Mesodermal cell (in vitro differentiated cells): ENCODE results near the gene TSNAX.

ENCODE experiments used
- H3K27ac ChIP-seq: 2 replicates; pipeline ENCODE4 v1.7.0; 2013; ENCODE audit warnings: mild to moderate bottlenecking, low read depth, low read length, moderate library complexity; ENCODE audit not compliant: severe bottlenecking
- H3K36me3 ChIP-seq: 2 replicates; pipeline ENCODE4 v1.7.1; 2013; ENCODE audit warnings: mild to moderate bottlenecking, low read length, moderate library complexity; ENCODE audit not compliant: control insufficient read depth, insufficient read depth
- H3K4me1 ChIP-seq: one replicate; pipeline ENCODE4 v1.7.1; 2013; ENCODE audit warnings: mild to moderate bottlenecking, low read length; ENCODE audit not compliant: insufficient read depth, control insufficient read depth, poor library complexity, severe bottlenecking
- H3K4me3 ChIP-seq: 2 replicates; pipeline ENCODE4 v1.7.0; 2013; ENCODE audit warnings: low read length, control low read depth, mild to moderate bottlenecking; ENCODE audit not compliant: insufficient read depth, poor library complexity, severe bottlenecking; ENCODE audit errors: extremely low read depth
- H3K9me3 ChIP-seq: 2 replicates; pipeline ENCODE4 v1.7.1; 2013; ENCODE audit warnings: mild to moderate bottlenecking, low read length, moderate library complexity; ENCODE audit not compliant: control insufficient read depth
- WGBS, 2 experiments: methylation state at CpG; one replicate each; pipeline ENCODE4 v1.1.5; 2013; ENCODE audit warnings: missing lambda C conversion rate in 2 of 2; ENCODE audit not compliant: insufficient coverage in 2 of 2; 5-methylcytosine and 5-hydroxymethylcytosine counted together

The TSNAX gene

GRCh38 chr1:231601824-231602672 is 73.6 kb downstream of the TSNAX start:
- no peaks in the 10 kb centered on the region for H3K4me1 ChIP-seq
- no peaks in the 10 kb centered on the region for H3K36me3 ChIP-seq
- WGBS, 2 experiments: 86 to 100% methylated on average over 2 of the region's 5 CpGs
- no peak overlapping the region for H3K27ac ChIP-seq
- no peak overlapping the region for H3K4me3 ChIP-seq
- H3K9me3 ChIP-seq: no peaks in the 10 kb centered on the region

DNA sequence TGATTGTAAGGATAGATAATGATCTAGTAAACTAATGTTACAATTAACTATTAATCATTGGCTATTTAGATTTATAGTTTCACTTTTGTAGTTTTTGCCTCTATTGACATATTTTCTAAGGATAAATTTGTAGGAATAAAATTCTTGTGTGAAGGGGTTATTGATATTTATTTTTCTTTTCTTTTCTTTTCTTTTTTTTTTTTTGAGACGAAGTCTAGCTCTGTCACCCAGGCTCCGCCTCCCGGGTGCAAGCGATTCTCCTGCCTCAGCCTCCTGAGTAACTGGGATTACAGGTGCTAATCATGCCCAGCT is 74.2 kb downstream of the TSNAX start:
- Histone ChIP-seq H3K9me3 (no peaks in the 10 kb centered on the region), H3K36me3 (no peaks in the 10 kb centered on the region)
- 90 to 100% methylated on average over 1 to 2 of the region's 4 CpGs for WGBS, 2 experiments

DNA sequence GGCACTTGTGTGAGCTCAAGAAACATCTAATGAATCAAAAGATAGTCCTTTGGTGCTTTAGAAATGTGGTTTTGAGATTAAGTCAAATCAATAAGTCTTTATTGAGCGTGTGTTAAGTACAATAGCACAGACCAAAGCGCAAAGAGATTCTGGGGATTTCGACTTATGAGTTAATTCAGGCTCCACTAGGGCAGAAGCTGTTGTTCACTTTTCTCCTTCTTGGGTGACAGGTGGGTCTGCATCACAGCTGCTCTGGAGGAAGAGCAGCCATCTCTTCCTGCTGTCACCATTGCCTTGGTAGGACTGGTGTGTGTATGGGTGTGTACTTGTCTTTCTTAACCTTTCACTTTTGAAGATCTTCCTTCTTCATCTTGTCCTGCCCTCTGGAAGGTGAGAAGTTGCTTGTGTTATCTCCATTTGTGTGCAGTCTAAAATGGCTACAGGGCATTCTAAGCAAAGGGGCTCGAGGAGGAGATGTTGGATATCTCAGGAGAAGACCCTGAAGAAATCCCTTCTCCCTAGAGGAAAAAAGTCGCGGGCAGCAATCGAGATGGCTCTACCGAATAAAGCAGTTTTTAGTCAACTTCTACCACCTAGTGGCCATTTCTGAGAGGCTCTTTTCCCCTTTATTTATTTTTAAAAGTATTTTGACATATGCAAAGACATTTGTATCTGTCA is 75.3 kb downstream of the TSNAX start:
- H3K4me1 ChIP-seq: no peaks in the 10 kb centered on the region
- no peak overlapping the region for H3K4me3 ChIP-seq
- 41 to 73% methylated on average over 4 to 7 of the region's 8 CpGs for WGBS, 2 experiments

More for the DNA sequence above, 74.2 kb downstream of the TSNAX start:
- H3K27ac ChIP-seq: no peak overlapping the region
- no peak overlapping the region for H3K4me3 ChIP-seq
- no peaks in the 10 kb centered on the region for H3K4me1 ChIP-seq

DNA sequence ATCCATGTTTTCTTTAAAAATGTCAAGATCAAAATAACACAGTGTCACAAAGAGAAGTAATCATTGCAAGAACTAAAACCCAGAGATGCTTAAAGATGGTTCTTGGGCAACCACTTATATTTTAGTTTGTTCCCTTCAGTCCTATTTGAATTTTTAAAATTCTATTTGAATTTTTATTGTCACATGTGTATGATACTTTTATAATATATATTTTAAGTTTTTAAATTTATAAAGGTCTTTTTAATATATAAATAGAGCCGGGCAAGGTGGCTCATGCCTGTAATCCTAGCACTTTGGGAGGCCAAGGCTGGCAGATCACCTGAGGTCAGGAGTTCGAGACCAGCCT is 75.8 kb downstream of the TSNAX start:
- H3K4me1 ChIP-seq: no peaks in the 10 kb centered on the region
- H3K36me3 ChIP-seq: no peaks in the 10 kb centered on the region
- H3K27ac ChIP-seq: no peak overlapping the region
- no CpG with 5 or more reads among the region's 2 CpGs for WGBS, 2 experiments
- H3K4me3 ChIP-seq: no peak overlapping the region
- no peaks in the 10 kb centered on the region for H3K9me3 ChIP-seq

More for the DNA sequence above, 75.3 kb downstream of the TSNAX start:
- Histone ChIP-seq H3K36me3 (no peaks in the 10 kb centered on the region), H3K9me3 (no peaks in the 10 kb centered on the region), H3K27ac (no peak overlapping the region)

- no peaks in the 10 kb centered on the region for H3K36me3 ChIP-seq
- no peak overlapping the region for H3K4me3 ChIP-seq
- no peaks in the 10 kb centered on the region for H3K4me1 ChIP-seq
- H3K27ac ChIP-seq: no peak overlapping the region
- no peaks in the 10 kb centered on the region for H3K9me3 ChIP-seq
- 73 to 77% methylated on average over 7 to 8 of the region's 8 CpGs for WGBS, 2 experiments
These were observed 77.0 kb downstream of the TSNAX start for GRCh38 chr1:231605149-231606100.

DNA sequence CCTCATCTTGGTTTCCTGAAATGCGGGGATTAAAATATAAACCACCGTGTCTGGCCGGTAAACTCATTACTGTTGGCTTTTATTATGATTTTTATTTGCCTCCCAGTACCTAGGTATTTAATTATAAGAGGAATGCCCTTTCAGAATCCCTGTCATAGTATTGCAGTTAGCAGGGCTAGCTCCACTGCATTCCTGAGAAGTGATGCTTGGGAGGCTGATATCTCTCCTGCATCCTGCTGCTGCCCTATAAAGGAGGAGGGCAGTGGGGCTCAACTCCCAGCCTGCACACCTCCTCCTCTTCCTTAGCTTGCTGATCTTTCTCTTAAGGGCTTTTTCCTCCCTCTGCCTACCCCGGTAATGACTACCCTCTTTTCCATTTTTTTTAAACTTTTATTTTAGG is 78.2 kb downstream of the TSNAX start:
- no peaks in the 10 kb centered on the region for H3K9me3 ChIP-seq
- H3K4me3 ChIP-seq: no peak overlapping the region
- WGBS, 2 experiments: 75% methylated on average over 4 of the region's 4 CpGs; no CpG with 5 or more reads in 1 of the 2 experiments
- no peaks in the 10 kb centered on the region for H3K4me1 ChIP-seq
- H3K36me3 ChIP-seq: no peaks in the 10 kb centered on the region
- H3K27ac ChIP-seq: no peak overlapping the region

GRCh38 chr1:231610388-231610787 is 81.9 kb downstream of the TSNAX start:
- WGBS, 2 experiments: no CpG with 5 or more reads among the region's 2 CpGs
- Histone ChIP-seq H3K36me3 (no peaks in the 10 kb centered on the region), H3K4me1 (no peaks in the 10 kb centered on the region), H3K9me3 (no peaks in the 10 kb centered on the region), H3K27ac (no peak overlapping the region), H3K4me3 (no peak overlapping the region)

GRCh38 chr1:231611111-231611510 is 82.6 kb downstream of the TSNAX start:
- H3K9me3 ChIP-seq: no peaks in the 10 kb centered on the region
- H3K4me3 ChIP-seq: no peak overlapping the region
- no peaks in the 10 kb centered on the region for H3K36me3 ChIP-seq
- WGBS, 2 experiments: 87 to 90% methylated on average over 4 of the region's 5 CpGs
- no peaks in the 10 kb centered on the region for H3K4me1 ChIP-seq
- no peak overlapping the region for H3K27ac ChIP-seq

DNA sequence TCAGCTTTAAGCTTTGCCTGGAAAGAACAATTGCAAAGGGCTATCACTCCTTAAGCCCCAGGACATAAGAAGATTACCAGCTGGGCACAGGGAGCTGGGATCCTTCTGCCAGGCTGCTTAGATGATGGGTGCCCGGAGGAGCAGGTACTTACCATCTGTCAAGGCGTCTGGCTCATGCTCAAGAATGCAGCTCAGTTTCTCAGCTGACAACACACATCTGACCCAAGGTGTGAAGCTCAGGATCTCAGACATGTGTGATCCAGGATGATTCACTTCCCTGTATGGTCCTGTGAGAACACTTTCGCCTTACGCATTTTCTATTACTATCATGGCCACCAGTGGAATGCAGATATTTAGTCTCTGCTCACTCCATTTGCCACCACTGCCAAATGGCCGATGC is 83.4 kb downstream of the TSNAX start:
- Histone ChIP-seq H3K4me1 (no peaks in the 10 kb centered on the region), H3K36me3 (no peaks in the 10 kb centered on the region), H3K4me3 (no peak overlapping the region), H3K9me3 (no peaks in the 10 kb centered on the region), H3K27ac (no peak overlapping the region)
- WGBS, 2 experiments: 90 to 97% methylated on average over 4 to 5 of the region's 5 CpGs

DNA sequence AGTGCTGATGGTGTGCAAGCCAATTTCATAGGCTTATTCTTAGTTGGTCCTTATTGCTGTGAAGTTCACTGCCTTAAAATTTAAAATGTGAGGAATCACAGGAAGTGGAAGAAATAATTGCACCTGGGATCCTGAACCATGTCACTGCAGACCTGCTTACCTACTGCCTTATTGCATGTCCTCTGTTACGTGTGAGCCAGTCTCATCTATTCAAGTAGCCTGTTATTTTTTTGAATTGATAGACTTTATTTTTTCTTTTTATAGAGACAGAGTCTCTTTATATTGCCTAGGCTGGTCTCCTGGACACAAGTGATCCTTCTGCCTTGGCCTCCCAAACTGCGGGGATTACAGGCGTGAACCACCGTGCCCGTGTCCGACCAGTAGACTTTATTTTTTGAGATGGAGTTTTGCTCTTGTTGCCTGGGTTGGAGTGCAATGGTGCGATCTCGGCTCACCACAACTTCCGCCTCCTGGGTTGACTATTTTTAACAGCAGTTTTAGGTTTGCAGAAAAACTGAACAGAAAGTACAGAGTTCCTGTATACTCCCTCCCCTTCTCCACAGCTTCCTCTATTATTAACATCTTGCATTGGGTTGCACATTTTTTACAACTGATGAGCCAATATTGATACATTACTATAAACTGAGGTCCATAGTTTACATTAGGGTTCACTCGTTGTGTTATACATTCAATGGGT is 84.1 kb downstream of the TSNAX start:
- Histone ChIP-seq H3K4me1 (no peaks in the 10 kb centered on the region), H3K9me3 (no peaks in the 10 kb centered on the region), H3K36me3 (no peaks in the 10 kb centered on the region), H3K27ac (no peak overlapping the region), H3K4me3 (no peak overlapping the region)
- 86 to 93% methylated on average over 8 to 9 of the region's 10 CpGs for WGBS, 2 experiments
